NOMO-1 treated with DMSO at 0.1 percent for 48 hours (cell line): Measurements from ENCODE around the gene DTWD2.

Experiments used
- DNase-seq: peaks from one replicate; lab custom pipeline; 2025; ENCODE audit not compliant: unreplicated experiment; lab: John Stamatoyannopoulos, UW

DTWD2 gene

GRCh38 chr5:118789366-118789765 is 199.0 kb downstream of the DTWD2 start:
- DNase-seq = no peak

DNA sequence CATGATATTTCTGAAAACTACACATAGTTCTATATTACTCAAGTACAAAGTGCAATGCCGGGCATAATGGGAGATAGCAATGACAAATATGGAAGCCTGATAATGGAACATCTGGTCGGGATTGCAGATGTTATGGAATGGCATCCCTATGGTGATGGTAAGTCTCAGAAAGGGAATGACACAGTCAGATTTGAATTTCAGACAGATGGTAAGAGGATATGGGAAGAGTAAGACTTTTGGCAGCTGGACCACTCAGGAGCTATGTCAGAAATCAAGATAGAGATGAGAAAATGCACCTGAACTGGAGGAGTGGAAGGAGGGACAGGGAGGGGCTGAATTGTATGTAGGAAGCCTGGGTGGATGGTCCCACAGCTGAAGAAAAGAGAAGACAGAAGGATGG is 200.0 kb downstream of the DTWD2 start:
- no peak for DNase-seq
